ELF-1 (cell line): ENCODE data around the gene NIPA2.
A peak's percentile ranks its signal among the peaks of the same experiment; 100 is the strongest.

Experiments used
- DNase-seq: peaks from one replicate; pipeline ENCODE4 v3.0.0-alpha.2; 2016; ENCODE audit warnings: low read depth, low spot score

The NIPA2 gene

GRCh38 chr15:22902981-22903380 lies 64.5 kb downstream of the NIPA2 start:
- DNase-seq: no peak

GRCh38 chr15:22903427-22903826 lies 65.0 kb downstream of the NIPA2 start:
- no peak for DNase-seq

DNA sequence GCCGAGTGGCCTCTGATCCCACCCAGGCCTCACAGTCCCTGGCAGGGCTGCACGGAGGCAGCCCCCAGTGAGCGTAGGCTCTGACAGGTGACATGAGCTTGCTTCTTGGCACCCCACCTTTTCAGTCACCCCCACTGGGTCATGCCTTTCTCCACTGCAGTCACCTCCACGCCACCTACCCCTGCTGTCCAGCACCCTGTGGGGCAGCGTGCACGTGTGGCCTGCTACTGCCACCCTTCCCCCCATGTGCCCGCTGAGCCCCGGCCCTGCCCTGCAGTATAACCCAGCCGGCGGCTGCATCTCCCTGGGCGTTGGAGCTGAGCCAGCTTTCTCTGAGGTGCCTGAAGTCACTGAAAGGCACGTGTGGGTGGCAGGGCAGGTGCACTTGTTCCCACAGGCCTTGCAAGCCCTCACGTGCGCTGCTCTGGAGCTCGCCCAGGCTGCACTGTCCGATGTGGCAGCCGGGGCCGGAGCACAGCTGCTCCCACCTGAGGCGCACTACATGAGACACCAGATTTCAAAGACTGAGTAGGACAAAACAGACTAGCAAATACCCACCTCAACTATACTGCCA lies 65.6 kb downstream of the NIPA2 start:
- no peak for DNase-seq

- DNase-seq: no peak
Observed at GRCh38 chr15:22904736-22905135, 66.3 kb downstream of the NIPA2 start.

GRCh38 chr15:22907161-22907950 lies 68.9 kb downstream of the NIPA2 start:
- DNase-seq: no peak

DNA sequence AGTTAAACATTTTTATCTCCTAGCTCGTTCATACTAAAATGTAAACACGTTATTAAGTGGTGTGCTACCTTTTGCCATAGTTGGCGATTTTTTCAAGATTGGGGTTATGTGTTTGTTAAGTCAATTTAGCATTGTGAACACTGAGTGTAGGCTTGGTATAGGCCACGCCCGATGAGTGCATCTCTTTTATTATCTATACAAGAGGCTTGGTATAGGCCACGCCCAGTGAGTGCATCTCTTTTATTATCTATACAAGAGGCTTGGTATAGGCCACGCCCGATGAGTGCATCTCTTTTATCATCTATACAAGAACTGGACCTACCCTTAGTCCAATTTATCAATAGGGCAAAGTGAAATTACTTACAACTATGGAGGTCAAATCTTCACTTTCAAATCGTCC lies 70.4 kb downstream of the NIPA2 start:
- DNase-seq: no peak

DNA sequence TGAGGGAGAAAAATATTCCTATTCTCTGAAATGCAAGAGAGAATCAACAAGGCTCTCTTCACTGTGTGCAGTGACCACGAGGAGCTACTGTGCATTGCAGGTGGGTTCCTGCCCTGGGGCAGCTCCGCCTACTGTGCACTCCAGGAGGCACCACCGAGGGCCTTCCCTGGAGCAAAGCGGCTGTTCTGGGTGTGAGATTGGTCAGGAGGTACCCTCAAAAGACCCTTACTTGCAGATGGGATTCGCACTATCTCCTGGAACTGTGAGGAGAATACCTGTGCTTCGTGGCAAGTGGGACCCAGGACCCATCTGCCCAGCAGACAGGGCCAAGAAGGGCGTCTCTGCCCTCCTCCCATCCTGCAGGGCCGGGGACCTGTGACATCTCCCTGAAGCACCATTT lies 72.8 kb downstream of the NIPA2 start:
- DNase-seq: no peak

DNA sequence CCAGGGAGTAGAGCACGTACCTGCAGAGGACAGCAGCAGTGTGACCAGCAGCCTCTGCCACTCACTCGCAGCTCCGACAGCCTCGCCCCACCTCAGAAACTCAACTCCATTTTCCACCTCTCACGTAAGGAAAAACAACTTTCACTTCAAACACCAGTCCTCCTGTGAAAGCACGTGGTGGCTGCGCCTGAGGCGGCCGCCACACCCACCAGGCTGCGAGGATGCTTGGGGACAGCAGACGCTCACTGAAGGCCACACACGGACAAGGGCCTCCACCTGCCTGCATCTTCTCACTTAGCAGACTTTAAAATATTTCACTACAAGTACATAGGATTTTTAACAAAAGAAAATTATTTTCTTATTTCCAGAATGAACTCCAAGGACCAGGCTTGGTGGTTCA lies 73.8 kb downstream of the NIPA2 start:
- DNase-seq: peak; percentile 32

GRCh38 chr15:22913646-22914380 lies 75.3 kb downstream of the NIPA2 start:
- no peak for DNase-seq

DNA sequence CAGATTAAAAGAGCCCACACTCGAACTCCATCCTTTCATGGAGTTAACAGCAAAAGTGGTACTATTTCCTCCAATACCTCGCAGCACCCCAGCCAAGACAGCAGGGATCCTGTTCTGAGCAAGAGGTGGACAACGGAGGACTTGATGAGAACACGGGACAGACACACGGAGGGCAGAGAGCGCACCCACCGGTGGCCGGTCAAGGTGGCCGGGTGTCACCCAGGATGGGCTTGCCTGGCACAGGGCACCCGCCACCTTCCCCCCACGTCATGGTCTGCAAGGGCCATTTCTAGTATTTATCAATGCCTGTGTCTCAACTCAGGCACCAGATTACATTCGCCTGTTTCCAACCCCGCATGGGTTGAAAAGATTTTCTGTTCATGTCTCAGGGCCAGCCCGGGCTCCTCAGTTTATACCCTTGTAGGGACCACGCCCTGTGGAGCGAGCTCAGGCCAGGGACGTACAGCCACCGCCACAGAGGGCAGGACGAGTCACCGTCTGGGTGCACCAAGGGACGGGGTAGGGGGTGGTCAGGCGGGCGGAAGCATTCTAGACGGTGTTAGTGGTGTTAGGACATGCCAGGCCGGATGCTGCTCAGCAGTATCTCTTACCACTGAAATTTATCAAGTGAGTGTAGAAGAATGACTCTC lies 77.5 kb downstream of the NIPA2 start:
- no peak for DNase-seq

DNA sequence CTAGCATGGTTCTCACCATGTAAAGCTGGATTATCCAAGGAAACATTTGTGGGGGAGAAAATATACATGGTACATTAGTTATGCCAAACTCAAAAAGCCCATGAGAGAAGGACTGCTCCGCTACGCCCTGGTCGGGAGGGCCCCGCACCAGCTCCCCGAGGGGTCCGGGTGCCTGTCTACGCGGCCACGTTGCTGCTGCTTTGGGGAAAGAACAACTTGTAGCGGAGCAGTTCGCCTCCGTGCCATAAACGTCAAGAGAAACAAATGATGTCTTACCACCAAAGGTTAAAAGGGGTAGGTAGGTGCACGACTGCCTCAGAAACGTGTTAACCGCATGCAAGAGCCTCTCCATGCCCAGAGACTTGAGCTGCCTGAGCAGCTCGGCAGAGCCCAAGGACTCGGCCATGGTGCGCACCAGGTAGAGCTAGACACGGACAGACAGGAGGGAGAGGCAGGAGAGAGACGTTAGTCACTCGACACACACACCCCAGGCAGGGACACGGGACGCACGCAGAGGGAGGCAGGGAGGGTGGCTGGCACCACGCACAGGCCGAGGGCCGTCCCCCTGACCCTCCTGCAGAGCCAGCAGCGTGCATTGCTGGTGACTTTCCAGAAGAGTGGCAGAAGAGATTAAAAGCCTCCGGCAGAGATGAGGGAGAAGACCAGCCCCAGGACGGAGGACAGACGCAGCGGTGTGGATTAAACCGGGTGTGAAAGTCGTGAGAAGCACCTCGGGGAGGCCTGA lies 78.3 kb downstream of the NIPA2 start:
- DNase-seq: no peak

DNA sequence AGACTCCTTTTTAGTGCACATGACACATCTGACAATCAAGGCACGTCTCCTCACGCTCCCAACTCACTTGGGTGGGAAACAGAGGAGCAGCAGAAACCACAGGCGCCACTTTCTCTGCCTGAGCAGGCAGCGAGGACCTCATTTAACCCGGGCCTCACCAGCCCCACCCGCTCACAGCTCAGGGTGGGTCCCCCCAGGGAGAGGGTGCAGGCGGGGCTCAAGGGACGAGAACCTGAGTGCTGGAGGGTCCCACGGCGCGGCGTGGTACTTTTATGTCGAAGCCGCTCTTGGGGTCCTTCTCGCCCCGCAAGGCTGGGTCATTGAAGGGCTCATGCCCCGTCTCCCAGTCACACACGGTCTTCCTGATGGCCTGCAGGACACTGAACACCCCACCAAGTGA lies 79.1 kb downstream of the NIPA2 start:
- no peak for DNase-seq
